Endothelial cell of hepatic sinusoid (primary cell): ENCODE results near the gene QPCTL.
"Not testable (repeated sequence)": the region's sequence is repeated elsewhere in the genome, so short reads cannot be mapped to it uniquely, and the experiment has no call there.

Experiments used
- in situ Hi-C: cut with HindIII; loops from 2 replicates; pipeline ENCODE4 v1.10.0; 2017; ENCODE audit warnings: low sequenced_read_pairs

Gene QPCTL

GRCh38 chr19:45674946-45675345 lies 17.5 kb upstream of the QPCTL start:
- in situ Hi-C loops, result no loop called here

- in situ Hi-C loops, result no loop called here
Measured at GRCh38 chr19:45676851-45677263, 15.6 kb upstream of the QPCTL start.

GRCh38 chr19:45677351-45678230 lies 14.9 kb upstream of the QPCTL start:
- in situ Hi-C loops, result no loop called here

- in situ Hi-C loops, result no loop called here
Measured at GRCh38 chr19:45681391-45682015, 11.0 kb upstream of the QPCTL start.

GRCh38 chr19:45682117-45682516 lies 10.3 kb upstream of the QPCTL start:
- in situ Hi-C loops, result no loop called here

GRCh38 chr19:45682908-45683307 lies 9.6 kb upstream of the QPCTL start:
- in situ Hi-C loops, result no loop called here

- in situ Hi-C loops, result not testable (repeated sequence)
Measured at GRCh38 chr19:45685045-45685444, 7.4 kb upstream of the QPCTL start.

GRCh38 chr19:45687599-45687998 lies 4.9 kb upstream of the QPCTL start:
- in situ Hi-C loops, result no loop called here

GRCh38 chr19:45691516-45692186 lies 815 bp upstream of the QPCTL start, which contains the start of gene SNRPD2:
Gene SNRPD2, minus strand, starts transcription at chr19:45691953. Its CDS starts 65 bp downstream, at chr19:45691888.
- in situ Hi-C loops, result loop anchor here (5.0 kb wide), 1 partner anchor 41 kb away; the partner anchor contains the start of genes FBXO46 and MEIOSIN

- in situ Hi-C loops, result loop anchor here (5.0 kb wide), 1 partner anchor 39 kb away; the partner anchor contains the start of genes FBXO46 and MEIOSIN
Measured at GRCh38 chr19:45693106-45693788, 781 bp downstream of the QPCTL start.

- in situ Hi-C loops, result no loop called here
Measured at GRCh38 chr19:45701676-45702075, 9.2 kb downstream of the QPCTL start.

GRCh38 chr19:45705115-45705514 lies 12.6 kb downstream of the QPCTL start:
- in situ Hi-C loops, result no loop called here

GRCh38 chr19:45705710-45706415 lies 13.4 kb downstream of the QPCTL start:
- in situ Hi-C loops, result no loop called here

- in situ Hi-C loops, result no loop called here
Measured at GRCh38 chr19:45710356-45711130, 18.1 kb downstream of the QPCTL start.

- in situ Hi-C loops, result no loop called here
Measured at GRCh38 chr19:45711851-45712698, 19.6 kb downstream of the QPCTL start.

GRCh38 chr19:45712699-45713067 lies 20.2 kb downstream of the QPCTL start:
- in situ Hi-C loops, result no loop called here

- in situ Hi-C loops, result no loop called here
Measured at GRCh38 chr19:45713141-45713540, 20.7 kb downstream of the QPCTL start.

GRCh38 chr19:45715139-45715538 lies 22.7 kb downstream of the QPCTL start:
- in situ Hi-C loops, result no loop called here
